Activated gamma-delta T cell treated with anti-CD3 and anti-CD28 coated beads, Interleukin-2, amount 50 U/mL, for 16 hours (primary cell): ENCODE results near the gene PDGFRB.

Experiments used
- DNase-seq: peaks from one replicate; pipeline ENCODE4 v3.0.0-alpha.2; 2020; ENCODE audit warnings: low read depth

The PDGFRB gene

DNA sequence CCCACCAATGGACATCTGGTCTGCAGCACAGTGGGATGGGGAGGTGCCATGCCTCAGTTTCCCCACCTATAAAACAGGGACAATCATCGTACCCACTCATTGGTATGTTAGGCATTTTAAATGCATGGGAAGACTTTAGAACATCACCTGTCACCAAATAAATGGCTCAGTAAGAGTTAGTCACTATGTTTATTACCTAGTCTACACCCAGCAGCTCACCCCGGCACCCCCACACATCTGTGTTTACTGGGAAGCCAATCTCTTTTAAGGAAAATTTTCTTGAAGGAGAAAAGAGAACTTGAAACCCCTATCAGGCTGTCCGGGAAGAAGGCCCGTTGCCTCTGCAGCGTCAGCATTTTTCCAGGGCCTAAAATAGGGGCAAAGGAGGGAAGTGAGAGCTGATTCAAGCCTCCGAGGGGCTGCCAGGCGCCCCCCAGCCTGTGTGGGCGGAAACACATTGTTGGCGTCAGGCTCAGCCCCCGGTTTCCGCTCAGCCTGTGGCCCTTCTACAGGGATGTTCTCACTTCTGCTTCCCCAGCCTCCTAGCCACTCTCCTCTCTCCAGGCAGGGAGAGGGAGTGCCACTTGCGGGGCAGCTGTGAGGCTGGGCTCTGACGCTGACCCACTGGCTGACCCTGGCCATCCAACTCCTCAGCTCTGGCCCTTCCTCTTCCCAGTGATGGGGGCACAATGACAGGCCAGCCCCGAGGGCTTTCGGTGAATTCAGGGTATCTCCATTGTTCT, 73.9 kb downstream of the PDGFRB start:
- DNase-seq, result no peak

DNA sequence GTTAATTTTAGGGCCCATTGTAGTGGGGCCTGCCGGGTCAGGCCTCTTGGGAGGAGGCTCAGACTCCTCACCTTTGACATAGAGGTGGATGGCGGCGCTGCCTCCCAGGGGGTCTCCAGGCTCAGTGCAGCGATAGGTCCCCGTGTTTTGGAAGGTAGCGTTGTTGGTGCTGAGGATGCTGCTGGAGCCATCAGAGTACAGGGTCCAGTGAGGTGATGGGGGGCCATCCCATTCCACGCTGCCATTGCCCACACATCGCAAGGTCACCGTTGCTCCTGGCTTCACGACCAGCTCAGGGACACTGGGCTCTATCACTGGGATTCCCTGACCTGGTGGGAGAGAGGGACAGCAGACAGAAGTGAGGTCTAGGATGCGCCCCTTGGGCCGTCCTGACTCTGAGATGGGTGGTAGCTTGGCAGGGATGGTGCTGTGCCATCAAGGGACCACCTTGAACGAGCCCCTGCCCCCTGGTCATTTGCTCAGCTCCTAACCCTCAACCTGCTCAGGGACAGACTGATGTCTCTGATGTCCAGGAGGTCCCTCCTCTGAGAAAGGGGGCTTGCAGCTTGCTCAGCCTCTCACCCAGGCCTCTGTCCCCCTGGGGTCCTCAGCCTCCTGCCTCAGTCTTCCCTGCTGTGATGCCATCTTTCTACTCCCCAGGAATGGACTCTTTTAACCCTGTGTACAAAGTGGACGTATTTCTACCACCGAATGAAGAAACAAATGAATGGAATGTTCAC, 74.8 kb downstream of the PDGFRB start:
- no peak for DNase-seq

DNA sequence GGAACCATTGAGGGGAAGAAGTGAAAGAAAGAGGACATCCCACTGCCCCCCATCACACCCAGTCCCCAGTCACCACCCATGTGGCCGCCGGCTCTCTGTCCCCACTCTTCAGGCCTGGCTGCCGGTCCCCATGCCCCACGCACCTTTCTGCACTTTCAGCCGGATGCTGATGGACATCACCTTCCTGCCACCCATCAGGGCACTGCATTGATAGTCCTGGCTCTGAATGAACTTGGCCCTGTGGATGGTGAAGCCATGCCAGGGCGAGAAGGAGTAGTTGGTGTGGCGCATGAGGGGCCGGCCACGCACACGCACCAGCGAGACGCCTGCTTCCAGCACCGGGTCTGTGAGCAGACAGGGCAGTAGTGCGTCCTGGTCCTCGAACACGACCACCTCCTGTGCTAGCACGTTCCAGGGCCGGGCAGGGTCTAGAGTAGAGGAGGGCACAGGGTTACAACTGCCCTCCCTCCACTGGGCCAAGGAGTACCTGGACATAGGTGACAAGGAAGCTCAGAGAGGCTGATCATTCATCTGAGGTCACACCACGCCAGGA, 75.7 kb downstream of the PDGFRB start:
- no peak for DNase-seq

DNA sequence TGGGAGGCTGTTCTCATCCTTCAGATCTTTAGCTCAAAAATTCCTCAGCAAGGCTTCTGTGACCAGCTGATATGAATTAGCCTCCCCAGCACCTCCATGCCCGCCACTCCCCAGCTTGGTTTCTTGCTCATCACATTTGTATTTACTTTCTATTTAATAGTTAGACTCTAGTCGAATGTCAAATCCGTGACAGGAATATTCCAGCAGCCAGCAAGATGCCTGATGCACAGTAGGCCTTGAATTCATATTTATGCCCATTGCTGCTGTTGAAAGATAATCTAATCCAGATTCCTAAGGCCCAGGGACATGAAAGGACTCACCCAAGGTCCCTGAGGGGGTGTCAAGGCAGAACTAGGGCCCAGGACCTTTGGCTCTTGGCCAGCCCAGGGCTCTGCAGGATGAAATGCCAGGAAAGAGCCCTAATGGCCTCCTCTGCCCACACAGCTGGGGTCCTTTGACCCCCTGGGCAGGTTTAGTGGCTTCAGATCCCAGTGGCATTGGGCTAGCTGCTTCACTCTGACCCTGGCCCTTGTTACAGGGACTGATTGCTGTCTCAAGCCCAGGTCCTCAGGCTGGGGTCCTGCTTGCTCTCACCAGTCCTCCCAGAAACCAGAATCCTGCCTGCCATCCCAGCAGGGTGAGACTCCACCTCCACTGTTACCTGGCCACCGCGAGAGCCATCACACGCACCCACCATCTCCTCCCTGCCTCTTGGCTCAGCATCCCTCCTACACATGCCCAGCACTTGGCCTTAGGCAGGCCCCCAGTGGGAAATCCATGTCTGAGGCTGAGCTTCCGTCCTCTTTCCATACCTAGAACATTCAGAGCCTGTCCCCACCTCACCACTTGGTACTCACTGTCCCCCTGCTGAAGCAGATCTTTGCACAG, 76.6 kb downstream of the PDGFRB start:
- no peak for DNase-seq

DNA sequence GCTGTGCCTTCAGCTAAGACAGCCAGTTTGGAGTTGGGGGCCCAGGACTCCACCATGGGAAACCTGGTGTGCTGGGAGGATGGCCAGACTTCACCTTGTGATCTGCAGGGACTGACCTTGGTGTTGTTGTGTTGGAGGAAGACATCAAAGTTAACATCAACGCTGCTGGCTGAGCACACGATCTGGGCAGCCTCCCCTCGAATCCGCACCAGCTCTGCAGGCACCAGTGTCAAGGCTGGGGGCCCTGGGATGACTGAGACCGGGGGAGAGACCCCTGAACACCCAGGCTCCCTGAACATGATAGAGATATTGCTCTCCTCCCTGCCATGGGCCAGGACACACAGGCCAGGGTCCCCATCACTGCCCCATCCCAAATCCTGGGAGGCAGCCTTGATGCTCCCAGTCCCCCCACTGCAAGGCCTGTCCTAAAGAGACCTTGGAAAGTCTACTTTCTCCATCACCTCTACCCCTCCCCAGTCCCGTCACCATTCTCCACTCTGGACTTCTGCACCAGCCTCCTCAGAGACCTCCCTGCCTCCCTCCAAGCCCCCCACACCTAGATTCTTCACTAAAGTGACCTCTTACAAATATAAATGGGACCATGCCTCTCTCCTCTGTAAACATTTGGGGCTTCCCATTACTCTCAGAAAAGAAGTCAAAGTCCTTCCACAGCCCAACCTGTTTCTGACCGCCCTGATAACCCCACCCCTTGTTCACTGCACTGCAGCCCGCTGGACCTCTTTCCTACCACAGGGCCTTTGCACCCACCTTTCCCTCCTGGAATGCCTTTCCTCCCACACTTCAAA, 77.4 kb downstream of the PDGFRB start:
- DNase-seq, result no peak

DNA sequence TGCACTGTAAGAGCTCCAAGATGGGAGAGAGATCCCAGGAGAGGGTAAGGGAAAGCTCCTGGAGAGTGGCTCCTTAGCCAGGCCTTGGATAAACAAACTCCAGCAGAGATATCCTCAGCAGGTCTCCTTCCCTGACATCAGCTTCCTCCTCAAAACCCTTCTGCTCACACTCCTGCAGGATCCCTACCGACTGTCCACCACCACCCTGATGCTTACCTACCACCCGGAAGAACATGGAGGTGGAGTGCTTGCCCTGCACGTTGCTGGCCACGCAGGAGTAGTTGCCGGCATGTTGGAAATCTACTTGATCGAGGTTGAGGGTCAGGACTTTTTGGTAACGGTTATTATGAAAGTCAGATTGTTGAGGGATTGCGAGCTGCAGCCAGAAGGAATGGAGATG, 78.6 kb downstream of the PDGFRB start:
- no peak for DNase-seq

DNA sequence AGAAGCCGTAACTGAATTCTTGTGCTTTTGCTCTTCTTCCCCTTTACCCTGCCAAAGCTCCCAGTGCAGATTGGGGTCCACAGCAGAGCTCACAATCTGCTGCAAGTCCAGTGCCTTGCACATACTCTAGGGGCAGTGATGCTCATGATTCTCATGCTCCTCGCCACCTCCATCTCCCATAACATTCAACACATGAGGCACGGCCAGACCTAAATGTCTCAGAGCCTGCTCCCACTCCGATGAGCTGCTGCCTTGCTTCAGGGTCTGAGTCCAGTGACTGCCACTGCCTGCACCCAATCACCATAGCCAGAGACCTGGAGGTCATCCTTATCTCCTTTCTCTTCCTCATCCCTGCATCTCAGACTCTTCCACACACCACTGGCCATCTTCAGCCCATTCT, 79.8 kb downstream of the PDGFRB start:
- DNase-seq, result no peak

DNA sequence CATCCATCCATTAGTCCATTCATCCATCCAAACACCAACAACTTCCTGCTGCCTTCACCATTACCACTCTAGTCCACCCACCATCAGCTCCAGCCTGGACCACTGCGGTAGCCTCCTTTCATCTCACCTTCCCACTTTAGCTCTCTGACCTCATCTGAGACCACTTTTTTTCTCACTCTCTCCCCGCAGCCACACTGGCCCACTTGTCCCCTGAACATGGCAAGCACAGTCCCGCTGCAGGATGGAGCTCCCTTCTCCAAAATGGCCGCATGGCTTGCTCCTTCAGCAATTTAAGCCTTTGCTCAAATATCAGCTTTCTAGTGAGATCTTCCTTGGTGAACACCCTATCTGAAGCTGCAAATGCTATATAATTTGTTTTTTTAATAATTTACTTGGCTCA, 80.4 kb downstream of the PDGFRB start:
- no peak for DNase-seq

DNA sequence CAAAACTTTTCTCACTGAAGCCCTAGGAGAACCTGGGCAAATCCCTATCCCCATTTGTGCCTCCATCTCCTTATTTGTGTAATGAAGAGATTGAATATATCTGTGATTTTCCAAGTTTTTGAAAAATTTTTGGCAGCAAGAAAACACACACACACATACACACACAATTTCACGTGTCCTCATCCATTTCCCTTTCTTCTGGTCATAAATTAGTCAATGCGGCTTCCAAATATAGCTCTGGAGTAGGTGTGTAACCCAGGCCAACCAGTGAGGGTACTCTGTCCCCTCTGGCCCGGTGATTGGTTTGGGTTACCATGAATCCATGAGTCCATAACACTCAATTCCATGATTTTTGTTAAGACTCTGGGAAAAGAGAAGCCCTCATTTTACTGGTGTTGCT, 82.0 kb downstream of the PDGFRB start:
- no peak for DNase-seq

DNA sequence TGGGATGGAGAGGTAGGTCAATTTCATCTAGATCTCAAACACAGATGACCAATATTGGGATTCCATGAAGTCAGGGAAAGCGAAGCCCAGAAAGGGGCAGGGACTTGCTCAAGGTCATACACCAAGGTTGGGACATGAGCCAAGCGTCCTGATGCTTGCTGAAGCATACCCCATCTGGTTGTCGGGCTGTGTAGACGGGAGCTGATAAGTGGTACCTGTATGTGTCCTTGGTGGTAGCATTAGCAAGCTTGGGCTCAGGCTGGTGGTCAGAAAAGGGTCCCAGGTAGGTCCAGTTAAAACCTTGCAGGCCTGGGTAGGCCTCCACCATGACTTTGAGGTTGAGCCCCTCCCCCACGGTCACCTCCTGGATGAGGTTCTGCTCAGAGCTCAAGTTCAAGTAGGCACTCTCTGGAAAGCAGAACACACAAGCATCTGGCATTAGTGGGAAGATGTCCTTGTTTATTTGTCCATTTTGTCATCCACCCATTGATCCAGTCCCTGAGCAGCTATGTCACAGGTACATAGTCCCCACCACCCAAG, 82.5 kb downstream of the PDGFRB start:
- DNase-seq, result no peak

DNA sequence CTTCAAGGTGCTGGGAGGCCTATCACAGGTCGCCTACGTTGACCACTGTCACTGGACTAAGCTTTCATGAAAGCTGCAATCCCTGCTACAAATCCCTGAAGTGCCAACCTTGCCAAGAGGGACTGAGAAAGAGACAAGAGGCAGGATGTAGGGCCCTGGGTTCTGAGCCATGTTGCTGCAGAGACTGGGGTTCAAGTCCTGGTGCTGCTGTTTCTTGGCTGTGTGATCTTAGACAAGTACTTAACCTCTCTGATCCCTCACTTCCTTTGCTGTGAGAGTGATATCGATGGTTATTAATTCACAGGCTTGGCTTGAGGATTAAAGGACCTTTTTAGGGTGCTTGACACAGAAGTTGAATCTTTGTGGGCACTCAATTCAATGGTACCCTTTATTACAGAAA, 84.8 kb downstream of the PDGFRB start:
- no peak for DNase-seq

DNA sequence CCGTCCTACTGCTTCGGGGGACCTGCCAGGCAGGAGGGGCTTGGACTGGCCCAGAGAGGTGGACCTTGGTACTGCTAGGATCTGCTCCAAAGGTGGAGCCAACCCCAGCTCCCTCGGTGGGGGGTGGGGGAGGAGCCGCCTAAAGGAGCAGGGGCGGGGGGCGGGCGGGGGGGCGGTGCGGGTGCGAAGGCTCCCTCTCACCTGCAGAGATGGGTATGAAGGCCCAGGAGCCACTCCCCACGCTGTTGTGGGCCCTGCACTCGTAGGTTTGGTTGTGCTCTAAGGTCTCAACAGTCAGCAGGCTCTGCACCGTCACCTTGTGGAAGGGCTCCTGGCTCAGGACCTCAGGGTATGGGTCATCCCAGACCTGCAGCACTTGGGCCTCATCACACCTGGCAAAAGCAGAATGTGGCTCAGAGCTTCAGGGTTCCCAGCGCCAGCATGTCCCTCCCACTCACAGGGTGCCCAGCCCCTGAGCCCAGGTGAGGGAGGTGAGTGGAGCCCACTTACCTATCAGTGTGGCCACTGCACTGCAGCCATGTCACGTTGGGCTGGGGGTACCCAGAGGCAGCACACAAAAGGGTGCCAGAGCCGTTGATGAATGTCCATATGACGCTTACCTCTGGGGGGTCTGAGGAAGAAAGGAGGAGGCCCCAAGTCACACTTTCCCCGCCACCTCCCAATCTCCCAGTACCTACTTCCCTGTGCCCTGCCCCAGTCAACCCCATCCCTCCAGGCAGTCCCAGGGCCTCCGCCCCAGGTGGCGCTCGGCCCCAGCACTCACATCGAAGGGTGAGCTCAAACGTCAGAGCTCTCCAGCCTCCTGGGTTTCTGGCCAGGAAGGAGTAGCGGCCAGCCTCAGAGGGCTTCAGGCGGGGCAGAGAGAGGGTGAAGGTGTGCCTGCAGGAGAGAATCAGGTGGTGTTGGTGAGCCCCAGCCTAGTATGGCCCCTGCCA, 85.7 kb downstream of the PDGFRB start:
- DNase-seq, result no peak

DNA sequence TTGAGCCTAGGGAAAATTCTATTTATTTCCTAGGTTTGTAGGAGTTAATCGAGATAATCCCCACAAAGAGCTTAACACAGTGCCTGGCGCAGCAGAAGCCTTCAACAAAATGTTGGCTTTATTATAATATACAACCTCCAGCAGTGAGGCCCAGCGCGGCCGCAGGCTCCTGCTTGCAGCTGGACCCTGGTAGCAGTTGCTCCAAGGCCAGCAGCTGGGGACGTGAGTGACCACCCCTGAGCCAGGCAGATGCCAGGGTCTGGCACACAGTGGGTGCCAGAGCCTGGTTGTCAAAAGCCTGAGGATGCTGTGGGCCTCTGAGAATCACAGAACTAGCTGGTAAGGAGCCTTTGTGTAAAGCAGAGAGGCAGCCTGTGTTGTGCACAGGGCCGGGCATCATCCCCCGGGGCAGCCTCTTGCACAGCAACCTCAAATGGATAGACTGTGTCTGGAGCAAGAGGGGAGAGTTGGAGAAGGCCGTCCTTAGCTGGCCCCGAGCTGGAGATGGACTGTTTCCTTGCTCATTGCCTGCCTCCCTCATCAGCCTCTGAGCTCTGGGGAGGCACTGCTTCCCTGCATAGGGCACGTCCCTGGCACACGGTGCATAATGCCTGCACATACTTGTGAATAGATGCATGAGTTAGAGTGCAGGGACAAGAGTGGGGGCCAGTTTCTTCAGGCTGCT, 86.5 kb downstream of the PDGFRB start:
- no peak for DNase-seq

DNA sequence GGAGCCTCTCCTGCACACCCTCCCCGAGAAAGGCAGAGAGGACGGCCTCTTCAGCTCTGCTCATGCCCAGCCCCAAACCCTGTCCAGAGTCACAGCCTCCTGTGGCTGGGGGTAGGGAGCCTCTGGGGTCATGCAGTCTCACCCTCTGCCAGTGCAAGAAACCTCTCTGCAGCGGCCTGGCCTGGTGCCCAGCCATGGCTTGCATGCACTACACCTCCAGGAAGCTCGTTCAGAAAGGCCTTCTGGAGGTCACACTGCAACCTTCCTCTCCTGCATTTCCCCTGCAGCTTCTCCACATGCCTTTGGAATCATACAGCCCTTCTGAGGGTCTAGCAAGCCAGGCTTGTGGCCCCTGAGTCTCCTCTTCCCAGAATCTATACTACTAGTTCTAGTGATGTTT, 87.2 kb downstream of the PDGFRB start:
- DNase-seq, result no peak

DNA sequence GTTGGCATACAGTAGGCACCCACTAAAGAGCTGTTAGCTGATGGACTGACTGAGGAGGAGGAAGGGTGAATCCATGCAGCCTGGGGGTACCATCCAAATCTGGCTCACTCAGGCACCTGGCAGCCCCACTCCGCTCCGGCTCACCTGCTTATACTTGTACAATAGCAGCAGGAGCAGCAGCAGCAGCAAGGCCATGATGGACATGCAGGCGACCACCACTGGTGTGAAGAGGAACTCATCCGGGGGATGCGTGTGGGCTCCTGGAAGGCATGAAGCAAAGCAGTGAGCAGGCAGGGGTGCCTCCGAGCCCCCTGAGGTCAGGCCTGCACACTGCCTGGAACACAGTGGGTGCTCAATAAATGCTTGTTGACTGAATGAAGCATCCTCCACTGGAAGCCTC, 87.6 kb downstream of the PDGFRB start:
- no peak for DNase-seq

DNA sequence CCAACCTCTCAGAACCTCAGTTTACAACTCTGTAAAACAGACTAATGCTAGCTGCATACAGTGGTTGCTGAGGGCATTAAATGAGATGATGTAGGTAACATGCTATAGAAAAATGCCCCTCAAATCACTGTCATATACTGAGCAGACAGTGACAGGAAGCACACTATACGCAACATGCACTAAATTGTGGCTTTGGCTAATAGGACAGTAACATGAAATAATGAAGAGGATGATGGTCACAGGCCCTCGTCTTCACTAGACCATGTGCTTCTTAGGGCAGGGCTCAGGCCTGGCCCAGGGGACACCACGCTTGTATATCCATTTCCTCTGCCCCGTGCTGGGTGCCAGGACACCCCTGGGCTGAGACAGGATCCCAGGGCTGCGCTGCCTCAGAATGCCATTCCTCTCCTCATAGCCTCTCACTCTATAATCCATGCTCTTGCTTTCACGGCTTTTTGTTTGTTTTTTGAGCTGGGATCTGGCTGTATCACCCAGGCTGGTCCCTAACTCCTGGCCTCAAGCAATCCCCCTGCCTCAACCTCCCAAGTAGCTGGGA, 88.2 kb downstream of the PDGFRB start:
- DNase-seq, result no peak

DNA sequence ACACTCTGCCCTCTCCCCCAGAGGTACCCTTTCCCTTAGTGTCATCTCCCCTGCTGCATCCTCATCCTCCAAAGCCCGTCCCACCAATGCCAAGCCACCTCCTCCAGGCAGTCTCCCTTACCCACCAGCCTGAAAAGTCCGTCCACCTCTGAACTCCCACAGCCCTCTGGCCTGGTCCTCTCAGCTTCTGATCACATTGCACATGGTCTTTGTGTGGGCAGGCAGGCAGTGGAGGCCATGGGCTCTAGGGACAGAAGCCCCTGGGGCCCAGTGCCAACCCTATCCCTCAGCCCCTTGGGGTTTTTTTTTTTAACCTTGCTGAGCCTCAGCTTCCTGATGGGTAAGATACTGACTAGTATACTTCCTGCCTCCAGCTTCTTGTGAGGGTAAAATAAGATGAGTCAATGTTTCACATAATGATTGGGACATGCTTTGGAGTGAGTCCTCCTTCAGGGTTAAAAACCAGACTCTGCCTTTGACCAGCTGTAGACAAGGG, 88.7 kb downstream of the PDGFRB start:
- no peak for DNase-seq

DNA sequence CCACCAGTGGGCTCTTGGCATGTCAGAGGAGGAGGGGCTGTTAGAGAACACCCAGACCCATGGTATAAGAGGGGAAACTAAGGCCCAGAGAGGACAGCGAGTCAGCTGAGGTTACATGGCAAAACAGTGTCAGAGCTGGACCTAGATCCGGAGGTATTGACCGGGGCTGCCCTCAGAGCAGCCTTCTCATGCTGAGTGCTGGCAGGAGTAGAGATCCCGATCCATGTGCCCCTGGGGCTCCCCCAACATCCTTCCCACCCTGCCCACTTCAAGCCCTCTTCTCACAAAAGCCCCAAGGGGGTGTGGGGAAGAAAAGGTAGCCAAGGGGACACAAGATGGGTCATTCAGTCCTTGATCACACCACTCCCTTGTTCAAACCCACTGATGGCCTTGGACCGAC, 89.2 kb downstream of the PDGFRB start:
- no peak for DNase-seq

DNA sequence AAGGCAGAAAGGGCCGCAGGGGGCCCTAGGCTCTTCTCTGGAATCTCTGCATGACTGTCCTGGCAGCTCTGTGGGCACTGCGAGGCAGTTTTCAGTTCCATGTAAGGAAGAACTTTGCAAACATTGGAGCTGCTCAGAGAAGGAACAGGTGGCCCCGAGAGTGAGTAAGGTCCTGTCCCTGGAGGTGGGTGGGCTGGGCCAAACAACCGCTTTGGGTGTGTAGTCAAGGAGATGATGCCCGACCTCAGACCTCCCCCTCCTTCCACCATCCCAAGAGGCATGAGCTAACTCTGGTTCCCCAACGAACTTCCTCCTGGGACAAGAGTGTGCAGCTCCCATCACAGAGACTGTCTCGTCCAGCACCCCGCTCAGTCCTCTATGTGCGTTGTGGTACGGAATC, 89.8 kb downstream of the PDGFRB start:
- no peak for DNase-seq
